Ovary (tissue), 9 donors: Measurements from ENCODE around the gene TP63. TPM values are rescaled to one million over a fixed set of nuclear protein-coding genes. Genes with fewer than 3 reads are reported as not detected.
"Not testable (repeated sequence)": the region's sequence is repeated elsewhere in the genome, so short reads cannot be mapped to it uniquely, and the experiment has no call there.

ENCODE experiments used
- DNase-seq, 5 donors: peaks; one replicate each; pipeline ENCODE4 v3.0.0-alpha.2; 2019 to 2020
- H3K27ac ChIP-seq, 2 donors: fragments of 200-600 bp; one replicate each; pipeline versions ENCODE4 v1.5.1 to v1.8.0; 2019 to 2022
- H3K27me3 ChIP-seq: fragments of 200-600 bp; one replicate; pipeline ENCODE4 v1.8.0; 2022
- H3K36me3 ChIP-seq: fragments of 200-600 bp; sonication (generic); one replicate; pipeline ENCODE4 v1.5.1; 2019
- H3K4me1 ChIP-seq: one replicate; pipeline ENCODE4 v1.8.1; 2013; ENCODE audit warnings: mild to moderate bottlenecking, moderate library complexity; ENCODE audit not compliant: insufficient read depth
- H3K4me3 ChIP-seq: fragments of 200-600 bp; sonication (generic); one replicate; pipeline ENCODE4 v1.5.1; 2017
- H3K9me3 ChIP-seq, 2 donors: fragments of 200-600 bp in 1 of 2; sonication (generic) in 1 of 2; one replicate each; pipeline versions ENCODE4 v1.5.1 to v1.8.1; 2013 to 2019; ENCODE audit warnings: mild to moderate bottlenecking in 1 of 2, moderate library complexity in 1 of 2
- CTCF ChIP-seq, 3 donors: fragments of 450-650 bp in 2 of 3; fragments of 200-600 bp in 1 of 3; IDR thresholded peaks; one replicate each; pipeline versions ENCODE4 v1.5.1 to v1.8.0; 2016 to 2022; ENCODE audit warnings: antibody characterized with exemption in 3 of 3, mild to moderate bottlenecking in 1 of 3
- EP300 ChIP-seq: sonication (generic); formaldehyde crosslinking; IDR thresholded peaks from one replicate; pipeline ENCODE4 v1.6.1; 2017; ENCODE audit warnings: antibody characterized with exemption
- POLR2A ChIP-seq: fragments of 450-650 bp; IDR thresholded peaks from one replicate; pipeline ENCODE4 v1.6.1; 2017; ENCODE audit warnings: antibody characterized with exemption, mild to moderate bottlenecking, moderate library complexity
- WGBS, 3 donors: extraction: QIAGEN DNeasy Blood & Tissue Kit in 1 of 3; methylation state at CpG; one replicate each; pipeline versions ENCODE4 v1.1.5 to v1.1.7; 2013 to 2017; 5-methylcytosine and 5-hydroxymethylcytosine counted together
- intact Hi-C, 4 donors: fragments of 100-400 bp; cut with DNase I; formaldehyde crosslinking; loops; one replicate each; pipeline versions ENCODE4 v1.11.0 to v1.15.1; 2022 to 2023
- polyA plus RNA-seq, 2 donors: library from polyadenylated mRNA; stranded (reverse); fragments of 200-250 nt in 1 of 2; fragments of 350-450 nt in 1 of 2; fragmentation: Illumina TruSeq in 1 of 2; extraction: RNeasy Lipid Tissue Mini Kit (QIAGEN cat#74804) in 1 of 2; gene quantifications; one replicate each; pipeline ENCODE4 v1.2.3, GENCODE V29; 2013 to 2014
- total RNA-seq, 7 donors: library from RNA; depleted of rRNA in 2 of 7; stranded (reverse); fragments of >200 nt in 2 of 7; fragmentation: NEBNext Ultra II Directional in 3 of 7; extraction: Animal tissue kit (Norgen Biotek cat#: 25700) in 3 of 7; gene quantifications; one replicate each; pipeline versions ENCODE4 v1.1.0 to v1.2.4, GENCODE V29; 2016 to 2023
- donor health status: DM: no; HTN: no; CAD: no; lungs with moderate emphysema.
- donor health status: DM: no; HTN: no; CAD: no.
- donor health status: Bipolar disorder and iron deficiency.
- donor health status: DM: yes; HTN: yes; CAD: no.
- donor health status: DM: no; HTN: no; CAD: no.
- donor health status: DM: yes; HTN: yes; CAD: no.

Gene TP63
- total and polyA plus RNA-seq, 9 donors = 0.15 to 0.79 (median 0.22) TPM; not detected in 1

GRCh38 chr3:189602471-189602870 is 28.7 kb upstream of the TP63 start:
- intact Hi-C loops = no loop called here
- no peak overlapping the region for H3K27ac ChIP-seq
- no peaks in the 10 kb centered on the region for H3K4me1 ChIP-seq
- no peaks in the 10 kb centered on the region for H3K27me3 ChIP-seq
- H3K9me3 ChIP-seq = no peaks in the 10 kb centered on the region
- 85 to 87% (median 85%) methylated on average over 5 of the region's 5 CpGs for WGBS, 3 donors
- TF ChIP-seq POLR2A (no peak), EP300 (no peak)
- no peak for DNase-seq
- H3K4me3 ChIP-seq = no peak overlapping the region
- no peaks in the 10 kb centered on the region for H3K36me3 ChIP-seq

- Histone ChIP-seq H3K9me3 (no peaks in the 10 kb centered on the region), H3K4me1 (no peaks in the 10 kb centered on the region), H3K27me3 (no peaks in the 10 kb centered on the region), H3K27ac (no peak overlapping the region), H3K4me3 (no peak overlapping the region), H3K36me3 (no peaks in the 10 kb centered on the region)
- DNase-seq = no peak
- intact Hi-C loops = no loop called here
- 89 to 96% (median 94%) methylated on average over 2 of the region's 2 CpGs for WGBS, 3 donors
- TF ChIP-seq CTCF (IDR thresholded peaks at IDR 0.05) (no peak), EP300 (no peak), POLR2A (no peak)
These were observed 25.5 kb upstream of the TP63 start for GRCh38 chr3:189605717-189606116.

- no peak overlapping the region for H3K27ac ChIP-seq
- H3K4me1 ChIP-seq = no peaks in the 10 kb centered on the region
- no peaks in the 10 kb centered on the region for H3K9me3 ChIP-seq
- TF ChIP-seq CTCF (IDR thresholded peaks at IDR 0.05) (no peak), EP300 (no peak)
- DNase-seq = no peak
- H3K36me3 ChIP-seq = no peaks in the 10 kb centered on the region
- WGBS, 3 donors = 85 to 98% (median 95%) methylated on average over 4 of the region's 4 CpGs
- H3K4me3 ChIP-seq = no peak overlapping the region
- intact Hi-C loops = no loop called here
- H3K27me3 ChIP-seq = no peaks in the 10 kb centered on the region
These were observed 24.4 kb upstream of the TP63 start for GRCh38 chr3:189606774-189607173.

GRCh38 chr3:189612641-189613040 is 18.5 kb upstream of the TP63 start:
- H3K4me1 ChIP-seq, H3K27ac ChIP-seq, H3K36me3 ChIP-seq, H3K4me3 ChIP-seq, DNase-seq, H3K9me3 ChIP-seq, intact Hi-C loops, H3K27me3 ChIP-seq: not testable (repeated sequence)
- 37 to 40% (median 40%) methylated on average over 2 of the region's 2 CpGs for WGBS, 3 donors

- intact Hi-C loops = no loop called here
- TF ChIP-seq EP300 (no peak), CTCF (IDR thresholded peaks at IDR 0.05) (no peak), POLR2A (no peak)
- DNase-seq = no peak
- Histone ChIP-seq H3K4me3 (no peak overlapping the region), H3K36me3 (no peaks in the 10 kb centered on the region), H3K4me1 (no peaks in the 10 kb centered on the region), H3K9me3 (no peaks in the 10 kb centered on the region), H3K27ac (no peak overlapping the region), H3K27me3 (no peaks in the 10 kb centered on the region)
- WGBS, 3 donors = 85 to 93% (median 88%) methylated on average over 1 of the region's 1 CpG
These were observed 18.1 kb upstream of the TP63 start for GRCh38 chr3:189613122-189613521.
